Measurements from ENCODE around the gene BLOC1S3. TPM values are rescaled to one million over a fixed set of nuclear protein-coding genes. Genes with fewer than 3 reads are reported as not detected.

The BLOC1S3 gene
- total RNA-seq, 3 donors from 2014 or later (not counting 1 experiment from before 2014, with no cell fraction given): 20.9 to 26.3 (median 21.8) TPM

DNA sequence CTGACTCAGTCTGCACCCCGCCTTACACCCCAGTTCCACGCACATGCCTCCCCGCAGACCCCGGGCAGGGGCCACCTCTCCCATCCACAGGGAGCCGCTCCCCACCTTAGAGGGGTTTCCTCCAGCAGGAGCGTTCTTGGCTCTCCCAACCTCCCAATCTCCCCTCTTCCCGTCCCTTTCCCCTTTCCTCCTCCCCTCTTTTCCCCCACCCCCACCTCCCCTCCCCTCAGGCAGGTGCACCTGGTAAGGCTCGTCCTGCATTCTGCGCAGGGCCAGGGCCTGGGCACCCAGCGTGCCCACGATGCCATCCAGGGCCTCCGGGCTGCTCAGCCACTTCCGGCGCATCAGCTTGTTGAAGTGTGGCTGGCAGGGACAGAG is 39.4 kb downstream of the BLOC1S3 start:
- no peak for ATAC-seq
- H3K27ac ChIP-seq (ENCODE audit: low read length): no peak overlapping the region
- no peaks in the 10 kb centered on the region for H3K9me3 ChIP-seq (ENCODE audit: control insufficient read depth, insufficient read depth, low read length)
- H3K4me1 ChIP-seq (ENCODE audit: control insufficient read depth, insufficient read depth, low read length): peaks cover 10% of the 10 kb centered on the region
- Mint-ChIP-seq H3K36me3 (no peaks in the 10 kb centered on the region), H3K27ac (no peak overlapping the region), H3K27me3 (ENCODE audit: low read depth in 2 of 2) (peaks cover 0 to 15% of the 10 kb centered on the region in 2 donors), H3K4me3 (no peak overlapping the region), H3K4me1 (peaks cover 8 to 13% of the 10 kb centered on the region in 2 donors), H3K9me3 (no peaks in the 10 kb centered on the region)
- H3K36me3 ChIP-seq (ENCODE audit: control insufficient read depth, insufficient read depth, low read length): no peaks in the 10 kb centered on the region
- intact Hi-C loops (cut with micrococcal nuclease): no loop called here
- TF ChIP-seq CTCF (IDR thresholded peaks at IDR 0.05): no peak
- H3K27me3 ChIP-seq (ENCODE audit: control insufficient read depth, insufficient read depth, low read length): peaks cover 15% of the 10 kb centered on the region
- 77% methylated on average over 14 of the region's 14 CpGs for WGBS (ENCODE audit: insufficient coverage)
- DNase-seq: no peak
- H3K4me3 ChIP-seq (ENCODE audit: low read length): no peak overlapping the region

GRCh38 chr19:45218426-45218825 is 39.8 kb downstream of the BLOC1S3 start:
- 67% methylated on average over 4 of the region's 4 CpGs for WGBS (ENCODE audit: insufficient coverage)
- Mint-ChIP-seq H3K4me3 (no peak overlapping the region), H3K9me3 (no peaks in the 10 kb centered on the region), H3K27ac (no peak overlapping the region), H3K36me3 (no peaks in the 10 kb centered on the region), H3K27me3 (ENCODE audit: low read depth in 2 of 2) (peaks cover 0 to 15% of the 10 kb centered on the region in 2 donors), H3K4me1 (peaks cover 8 to 13% of the 10 kb centered on the region in 2 donors)
- no peaks in the 10 kb centered on the region for H3K9me3 ChIP-seq (ENCODE audit: control insufficient read depth, insufficient read depth, low read length)
- peaks cover 15% of the 10 kb centered on the region for H3K27me3 ChIP-seq (ENCODE audit: control insufficient read depth, insufficient read depth, low read length)
- H3K4me3 ChIP-seq (ENCODE audit: low read length): no peak overlapping the region
- intact Hi-C loops (cut with micrococcal nuclease): no loop called here
- TF ChIP-seq CTCF (IDR thresholded peaks at IDR 0.05): no peak
- DNase-seq (no peak), ATAC-seq (no peak)
- no peak overlapping the region for H3K27ac ChIP-seq (ENCODE audit: low read length)
- no peaks in the 10 kb centered on the region for H3K36me3 ChIP-seq (ENCODE audit: control insufficient read depth, insufficient read depth, low read length)
- H3K4me1 ChIP-seq (ENCODE audit: control insufficient read depth, insufficient read depth, low read length): peaks cover 10% of the 10 kb centered on the region

GRCh38 chr19:45218911-45219743 is 40.5 kb downstream of the BLOC1S3 start:
- ATAC-seq (peak in 1 of 3 donors; percentile 42), DNase-seq (no peak)
- no peak overlapping the region for H3K4me3 ChIP-seq (ENCODE audit: low read length)
- TF ChIP-seq CTCF (IDR thresholded peaks at IDR 0.05): no peak
- Mint-ChIP-seq H3K27ac (no peak overlapping the region), H3K9me3 (no peaks in the 10 kb centered on the region), H3K4me1 (peaks cover 8 to 13% of the 10 kb centered on the region in 2 donors), H3K36me3 (no peaks in the 10 kb centered on the region), H3K4me3 (no peak overlapping the region), H3K27me3 (ENCODE audit: low read depth in 2 of 2) (peaks cover 0 to 14% of the 10 kb centered on the region in 2 donors)
- intact Hi-C loops (cut with micrococcal nuclease): no loop called here
- WGBS (ENCODE audit: insufficient coverage): 82% methylated on average over 15 of the region's 18 CpGs
- no peak overlapping the region for H3K27ac ChIP-seq (ENCODE audit: low read length)
- H3K4me1 ChIP-seq (ENCODE audit: control insufficient read depth, insufficient read depth, low read length): peaks cover 10% of the 10 kb centered on the region
- H3K9me3 ChIP-seq (ENCODE audit: control insufficient read depth, insufficient read depth, low read length): no peaks in the 10 kb centered on the region
- peaks cover 15% of the 10 kb centered on the region for H3K27me3 ChIP-seq (ENCODE audit: control insufficient read depth, insufficient read depth, low read length)
- H3K36me3 ChIP-seq (ENCODE audit: control insufficient read depth, insufficient read depth, low read length): no peaks in the 10 kb centered on the region
